ENCODE data around the gene PPP2R5D. TPM values are rescaled to one million over a fixed set of nuclear protein-coding genes. Genes with fewer than 3 reads are reported as not detected.

Gene PPP2R5D
- polyA plus RNA-seq, 2 of the 4 experiments (the other 2 are of a cell fraction) = 26.5 to 34.6 TPM

- TF ChIP-seq KDM1A (IDR thresholded peaks at IDR 0.05; ENCODE audit: low read depth) (no peak), RFX5 (IDR thresholded peaks at IDR 0.05) (no peak), RAD21 (conservative IDR thresholded peaks at IDR 0.05 in 1 of 2, IDR thresholded peaks at IDR 0.05 in 1 of 2) (no peak), CEBPB (IDR thresholded peaks at IDR 0.05) (no peak), SMC3 (IDR thresholded peaks at IDR 0.05) (no peak), CHD4 (IDR thresholded peaks at IDR 0.05; ENCODE audit: borderline replicate concordance) (no peak)
- TF ChIP-seq, protein P1, sequence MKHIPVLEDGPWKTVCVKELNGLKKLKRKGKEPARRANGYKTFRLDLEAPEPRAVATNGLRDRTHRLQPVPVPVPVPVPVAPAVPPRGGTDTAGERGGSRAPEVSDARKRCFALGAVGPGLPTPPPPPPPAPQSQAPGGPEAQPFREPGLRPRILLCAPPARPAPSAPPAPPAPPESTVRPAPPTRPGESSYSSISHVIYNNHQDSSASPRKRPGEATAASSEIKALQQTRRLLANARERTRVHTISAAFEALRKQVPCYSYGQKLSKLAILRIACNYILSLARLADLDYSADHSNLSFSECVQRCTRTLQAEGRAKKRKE (CRISPR knock-in tag; IDR thresholded peaks at IDR 0.05; ENCODE audit: low read depth) = no peak
- ChIA-PET CTCF (interaction anchor here (0.7 to 2.2 kb wide), 3 partner anchors 20 to 108 kb away, joined by 3 to 8 read pairs (median 3); no protein-coding TSS in a partner anchor), POLR2A (no interaction called here)
- H3K4me3 ChIP-seq = no peak overlapping the region
- no peak for ATAC-seq
- H3K4me1 ChIP-seq = no peaks in the 10 kb centered on the region
- FAIRE-seq = no peak
- DNase-seq (ENCODE audit: low read depth in 1 of 2, low spot score in 1 of 2) = no peak
- no peak overlapping the region for H3K4me2 ChIP-seq
- 95% methylated on average over 4 of the region's 4 CpGs for WGBS (ENCODE audit: missing lambda C conversion rate)
- H3K9me3 ChIP-seq = no peaks in the 10 kb centered on the region
- no peak overlapping the region for H3K27ac ChIP-seq
Measured at GRCh38 chr6:43035495-43036194, 51.3 kb downstream of the PPP2R5D start.

GRCh38 chr6:43036712-43037111 lies 52.3 kb downstream of the PPP2R5D start:
- no peak overlapping the region for H3K4me3 ChIP-seq
- 93% methylated on average over 9 of the region's 9 CpGs for WGBS (ENCODE audit: missing lambda C conversion rate)
- no peak for FAIRE-seq
- H3K4me2 ChIP-seq = no peak overlapping the region
- no peak for TF ChIP-seq ESRRA (IDR thresholded peaks at IDR 0.05; ENCODE audit: borderline replicate concordance, low read length)
- TF ChIP-seq RNF2 (IDR thresholded peaks at IDR 0.05; ENCODE audit: borderline replicate concordance, low read depth) = no peak
- TF ChIP-seq EHF (CRISPR knock-in tag; IDR thresholded peaks at IDR 0.05) = no peak
- TF ChIP-seq FOXS1 (CRISPR knock-in tag; IDR thresholded peaks at IDR 0.05) = no peak
- TF ChIP-seq HOXB5 (CRISPR knock-in tag; IDR thresholded peaks at IDR 0.05) = no peak
- TF ChIP-seq ZSCAN20 (CRISPR knock-in tag; IDR thresholded peaks at IDR 0.05) = no peak
- TF ChIP-seq MYC (IDR thresholded peaks at IDR 0.05; ENCODE audit: borderline replicate concordance, low read length) = no peak
- TF ChIP-seq, protein P2, sequence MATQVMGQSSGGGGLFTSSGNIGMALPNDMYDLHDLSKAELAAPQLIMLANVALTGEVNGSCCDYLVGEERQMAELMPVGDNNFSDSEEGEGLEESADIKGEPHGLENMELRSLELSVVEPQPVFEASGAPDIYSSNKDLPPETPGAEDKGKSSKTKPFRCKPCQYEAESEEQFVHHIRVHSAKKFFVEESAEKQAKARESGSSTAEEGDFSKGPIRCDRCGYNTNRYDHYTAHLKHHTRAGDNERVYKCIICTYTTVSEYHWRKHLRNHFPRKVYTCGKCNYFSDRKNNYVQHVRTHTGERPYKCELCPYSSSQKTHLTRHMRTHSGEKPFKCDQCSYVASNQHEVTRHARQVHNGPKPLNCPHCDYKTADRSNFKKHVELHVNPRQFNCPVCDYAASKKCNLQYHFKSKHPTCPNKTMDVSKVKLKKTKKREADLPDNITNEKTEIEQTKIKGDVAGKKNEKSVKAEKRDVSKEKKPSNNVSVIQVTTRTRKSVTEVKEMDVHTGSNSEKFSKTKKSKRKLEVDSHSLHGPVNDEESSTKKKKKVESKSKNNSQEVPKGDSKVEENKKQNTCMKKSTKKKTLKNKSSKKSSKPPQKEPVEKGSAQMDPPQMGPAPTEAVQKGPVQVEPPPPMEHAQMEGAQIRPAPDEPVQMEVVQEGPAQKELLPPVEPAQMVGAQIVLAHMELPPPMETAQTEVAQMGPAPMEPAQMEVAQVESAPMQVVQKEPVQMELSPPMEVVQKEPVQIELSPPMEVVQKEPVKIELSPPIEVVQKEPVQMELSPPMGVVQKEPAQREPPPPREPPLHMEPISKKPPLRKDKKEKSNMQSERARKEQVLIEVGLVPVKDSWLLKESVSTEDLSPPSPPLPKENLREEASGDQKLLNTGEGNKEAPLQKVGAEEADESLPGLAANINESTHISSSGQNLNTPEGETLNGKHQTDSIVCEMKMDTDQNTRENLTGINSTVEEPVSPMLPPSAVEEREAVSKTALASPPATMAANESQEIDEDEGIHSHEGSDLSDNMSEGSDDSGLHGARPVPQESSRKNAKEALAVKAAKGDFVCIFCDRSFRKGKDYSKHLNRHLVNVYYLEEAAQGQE (IDR thresholded peaks at IDR 0.05) = no peak
- ChIA-PET CTCF (interaction anchor here (2.2 kb wide), 1 partner anchor 107 kb away, joined by 8 read pairs; no protein-coding TSS in a partner anchor), POLR2A (no interaction called here)
- no peak for ATAC-seq
- DNase-seq (ENCODE audit: low read depth in 1 of 2, low spot score in 1 of 2) = no peak
- H3K27ac ChIP-seq = no peak overlapping the region
- H3K9me3 ChIP-seq = no peaks in the 10 kb centered on the region
- H3K4me1 ChIP-seq = no peaks in the 10 kb centered on the region

DNA sequence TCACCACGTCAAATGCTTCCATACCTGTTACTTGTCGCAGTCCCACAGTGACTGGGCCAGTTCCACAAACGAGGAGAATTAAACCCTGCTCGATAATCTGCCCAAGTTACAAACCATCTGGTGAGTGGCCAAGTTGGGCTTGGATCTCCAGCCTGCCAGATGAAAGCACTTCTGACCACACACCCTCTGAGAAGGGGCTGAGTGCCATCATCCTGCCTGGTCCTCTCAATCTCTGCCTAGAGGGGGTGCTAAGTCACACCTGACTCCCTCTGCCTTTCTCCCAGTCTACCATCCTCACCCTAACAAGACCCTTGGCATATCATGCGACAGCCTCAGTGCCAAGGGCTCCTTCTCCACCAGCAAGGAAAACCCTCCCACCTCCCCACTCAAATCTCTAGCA lies 52.8 kb downstream of the PPP2R5D start:
- no peaks in the 10 kb centered on the region for H3K9me3 ChIP-seq
- FAIRE-seq = no peak
- no peak overlapping the region for H3K4me3 ChIP-seq
- 84% methylated on average over 5 of the region's 5 CpGs for WGBS (ENCODE audit: missing lambda C conversion rate)
- DNase-seq (ENCODE audit: low read depth in 1 of 2, low spot score in 1 of 2) = no peak
- no peak overlapping the region for H3K27ac ChIP-seq
- no peaks in the 10 kb centered on the region for H3K4me1 ChIP-seq
- POLR2A ChIA-PET = no interaction called here
- CTCF ChIA-PET = interaction anchor here (1.5 to 2.2 kb wide), 2 partner anchors 106 kb away, joined by 3 to 8 read pairs; no protein-coding TSS in a partner anchor
- no peak overlapping the region for H3K4me2 ChIP-seq
- ATAC-seq = no peak
- TF ChIP-seq, protein P3, sequence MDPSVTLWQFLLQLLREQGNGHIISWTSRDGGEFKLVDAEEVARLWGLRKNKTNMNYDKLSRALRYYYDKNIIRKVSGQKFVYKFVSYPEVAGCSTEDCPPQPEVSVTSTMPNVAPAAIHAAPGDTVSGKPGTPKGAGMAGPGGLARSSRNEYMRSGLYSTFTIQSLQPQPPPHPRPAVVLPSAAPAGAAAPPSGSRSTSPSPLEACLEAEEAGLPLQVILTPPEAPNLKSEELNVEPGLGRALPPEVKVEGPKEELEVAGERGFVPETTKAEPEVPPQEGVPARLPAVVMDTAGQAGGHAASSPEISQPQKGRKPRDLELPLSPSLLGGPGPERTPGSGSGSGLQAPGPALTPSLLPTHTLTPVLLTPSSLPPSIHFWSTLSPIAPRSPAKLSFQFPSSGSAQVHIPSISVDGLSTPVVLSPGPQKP (IDR thresholded peaks at IDR 0.05; ENCODE audit: low read depth, low read length) = no peak
- TF ChIP-seq RAD21 (conservative IDR thresholded peaks at IDR 0.05 in 1 of 2, IDR thresholded peaks at IDR 0.05 in 1 of 2) = no peak
- no peak for TF ChIP-seq RARB (CRISPR knock-in tag; IDR thresholded peaks at IDR 0.05)
- no peak for TF ChIP-seq GATA3 (IDR thresholded peaks at IDR 0.05; ENCODE audit: borderline replicate concordance)
